Central memory CD4-positive, alpha-beta T cell (primary cell): ENCODE measurements around the gene ZNF217.
"Not testable (repeated sequence)": the region's sequence is repeated elsewhere in the genome, so short reads cannot be mapped to it uniquely, and the experiment has no call there.

ENCODE experiments used
- DNase-seq: peaks from one replicate; pipeline ENCODE4 v3.0.0; 2022

ZNF217 gene

GRCh38 chr20:53581444-53582250 is 12.0 kb downstream of the ZNF217 start:
- peak; percentile 48 for DNase-seq

GRCh38 chr20:53580376-53581111 is 13.1 kb downstream of the ZNF217 start:
- DNase-seq, result no peak

DNA sequence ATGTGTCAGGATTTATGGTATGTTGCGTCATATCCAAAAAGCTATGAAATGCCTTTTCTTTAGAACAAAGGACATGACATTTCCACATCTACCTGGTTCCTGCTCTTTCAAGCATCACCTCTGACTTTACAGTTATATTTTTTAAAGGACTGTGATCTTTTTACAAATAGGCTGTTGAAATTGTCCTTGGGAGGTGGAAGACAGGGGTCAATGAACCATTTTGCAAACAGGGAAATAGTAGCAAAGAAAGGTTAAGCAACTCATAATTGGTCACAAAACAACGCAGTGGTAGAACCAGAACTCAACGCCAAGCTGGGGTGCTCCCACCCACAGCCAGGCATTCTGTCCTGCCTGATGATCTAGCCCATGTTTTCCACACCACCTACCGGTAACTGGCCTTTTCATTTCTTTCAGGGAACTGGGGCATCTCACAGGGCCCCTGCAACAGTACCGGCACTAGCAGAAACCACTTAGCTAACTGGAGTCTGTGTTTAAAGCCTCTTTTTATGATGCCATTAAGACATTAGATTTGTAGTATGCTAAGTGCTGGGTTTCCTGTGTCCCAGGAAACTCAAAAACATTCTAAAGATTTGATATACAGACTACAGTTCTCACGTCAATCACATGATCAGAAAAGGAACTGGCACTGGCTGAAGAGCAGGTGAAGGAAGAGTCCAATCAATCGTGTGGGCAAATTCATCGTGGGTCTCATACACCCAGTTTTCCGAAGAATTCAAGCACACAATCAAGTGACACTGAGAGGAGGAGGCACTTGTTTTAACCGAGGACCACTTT is 13.9 kb downstream of the ZNF217 start:
- DNase-seq, result peak; percentile 47

- DNase-seq, result no peak
Observed at GRCh38 chr20:53579266-53579580, 14.4 kb downstream of the ZNF217 start.

DNA sequence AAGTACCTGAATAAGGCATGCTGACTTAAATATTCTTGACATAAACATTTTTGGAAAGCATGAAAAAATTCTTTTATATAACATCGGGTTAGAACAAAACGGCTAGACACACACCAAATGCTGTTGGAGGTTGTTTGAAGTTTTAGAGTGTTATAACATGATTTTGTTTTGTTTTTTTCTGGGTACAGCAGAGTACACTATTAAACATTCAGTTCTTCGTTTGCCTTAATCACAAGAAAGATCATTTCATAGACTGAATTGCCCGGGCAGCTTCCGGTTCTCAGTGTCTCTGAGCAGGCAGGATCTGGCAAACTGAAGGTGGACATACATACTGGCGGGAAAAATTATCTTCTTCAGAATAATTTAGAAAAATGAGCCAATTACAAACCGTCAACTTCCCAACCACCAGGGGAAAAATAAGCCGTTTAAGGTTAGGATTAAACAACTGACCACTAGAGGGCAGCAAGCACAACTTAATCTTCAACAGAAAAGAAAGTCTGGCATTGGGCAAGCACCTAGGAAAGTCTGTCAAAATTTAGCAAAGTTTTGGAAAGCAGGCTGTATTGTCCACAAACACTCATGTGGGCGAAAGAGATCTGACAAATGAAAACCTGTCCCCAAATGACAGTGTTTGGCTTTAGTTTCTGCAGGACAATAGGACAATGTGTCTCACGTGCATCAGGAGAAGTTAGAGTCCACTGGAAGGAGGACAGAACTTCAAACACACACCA is 15.0 kb downstream of the ZNF217 start:
- DNase-seq, result peak; percentile 78

DNA sequence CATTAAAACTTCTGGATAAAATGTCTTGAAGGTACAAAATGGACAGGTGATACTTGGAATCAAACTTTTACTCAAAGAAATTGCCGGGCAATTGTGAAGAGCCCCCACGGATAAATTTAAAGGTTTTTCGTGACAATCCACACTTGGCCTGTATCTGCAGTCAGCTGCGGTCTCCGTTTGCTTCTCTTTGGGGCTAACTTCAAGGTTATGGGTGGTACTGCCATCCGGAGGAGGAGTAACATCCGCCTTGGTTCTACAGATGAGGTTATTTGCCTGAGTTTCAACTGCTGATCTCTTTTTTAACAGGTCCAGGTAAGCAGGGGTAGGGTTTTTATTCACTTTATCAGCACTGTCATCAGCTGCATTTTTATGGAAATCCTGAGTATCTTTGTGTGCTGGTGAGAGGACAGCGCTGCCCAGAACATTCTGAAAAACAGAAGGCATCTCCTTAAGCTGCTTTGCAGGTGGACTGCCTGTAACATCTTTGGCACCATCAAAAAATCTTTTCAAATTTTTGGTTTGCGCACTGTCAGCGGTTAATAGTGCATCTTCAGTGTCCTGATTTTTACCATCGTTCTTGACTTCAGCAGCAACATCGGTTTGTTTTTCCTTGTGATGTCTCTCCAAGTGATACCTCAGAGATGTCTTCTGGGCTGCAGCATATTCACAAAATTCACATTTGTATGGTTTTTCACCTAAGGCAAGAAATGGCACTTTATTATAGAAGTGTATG is 16.9 kb downstream of the ZNF217 start:
- DNase-seq, result no peak

GRCh38 chr20:53576195-53576580 is 17.5 kb downstream of the ZNF217 start:
- DNase-seq, result no peak

GRCh38 chr20:53575481-53576194 is 18.0 kb downstream of the ZNF217 start:
- no peak for DNase-seq

DNA sequence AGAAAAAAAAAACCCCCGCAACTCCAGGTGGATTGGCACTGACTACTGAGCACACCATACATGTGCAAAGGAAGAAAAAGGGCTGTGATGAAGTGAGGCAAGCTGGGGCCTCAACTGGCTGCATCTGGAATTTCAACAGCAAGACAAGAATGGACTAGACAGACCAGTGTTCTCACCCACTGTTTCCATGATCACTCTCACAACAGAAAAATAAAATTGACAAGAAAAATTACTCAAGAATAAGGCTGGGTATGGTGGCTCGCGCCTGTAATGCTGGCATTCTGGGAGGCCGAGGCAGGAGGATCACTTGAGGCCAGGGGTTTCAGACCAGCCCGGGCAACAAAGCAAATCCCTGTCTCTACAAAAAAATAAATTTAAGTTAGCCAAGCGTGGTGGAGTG is 18.8 kb downstream of the ZNF217 start:
- no peak for DNase-seq

DNA sequence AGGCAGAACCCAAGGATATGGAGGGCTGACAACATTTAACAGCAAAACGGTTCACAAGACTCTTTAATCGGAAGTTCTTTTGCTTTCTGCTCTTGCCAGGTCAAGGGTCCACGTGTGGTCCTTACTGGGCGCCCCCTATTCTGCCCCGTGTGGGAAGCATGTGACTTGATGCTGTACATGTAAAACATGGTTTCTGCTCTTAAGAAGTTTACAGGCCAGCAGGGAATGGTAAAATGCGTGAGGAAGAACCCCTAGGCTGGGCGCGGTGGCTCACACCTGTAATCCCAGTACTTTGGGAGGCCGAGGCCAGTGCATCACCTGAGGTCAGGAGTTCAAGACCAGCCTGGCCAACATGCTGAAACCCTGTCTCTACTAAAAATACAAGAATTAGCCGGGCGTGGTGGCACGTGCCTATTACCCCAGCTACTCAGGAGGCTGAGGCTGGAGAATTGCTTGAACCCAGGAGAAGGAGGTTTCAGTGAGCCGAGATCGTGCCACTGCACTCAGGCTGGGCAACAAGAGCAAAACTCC is 19.3 kb downstream of the ZNF217 start:
- no peak for DNase-seq

GRCh38 chr20:53571555-53572286 is 21.9 kb downstream of the ZNF217 start:
- DNase-seq, result no peak

GRCh38 chr20:53570446-53571276 is 23.0 kb downstream of the ZNF217 start:
- no peak for DNase-seq

- no peak for DNase-seq
Observed at GRCh38 chr20:53569606-53570307, 23.9 kb downstream of the ZNF217 start.

DNA sequence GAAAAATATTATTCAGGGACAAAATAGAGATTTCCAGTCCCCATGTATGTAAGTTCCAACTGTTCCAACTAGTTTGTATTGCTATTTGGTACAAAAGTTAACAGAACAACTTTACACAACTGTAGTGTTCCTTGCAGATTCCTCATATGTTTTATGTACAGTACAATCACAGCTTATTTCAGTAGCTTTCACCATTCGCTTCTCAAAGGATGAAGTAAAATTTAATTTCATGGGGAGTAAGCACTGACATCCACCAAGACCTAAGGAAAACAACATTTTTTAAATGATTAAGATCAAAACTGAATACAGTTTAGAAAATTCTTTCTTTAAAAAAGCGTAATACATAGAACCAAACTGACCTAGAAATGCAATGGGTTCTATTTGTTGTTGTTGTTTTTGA is 24.6 kb downstream of the ZNF217 start:
- no peak for DNase-seq

DNA sequence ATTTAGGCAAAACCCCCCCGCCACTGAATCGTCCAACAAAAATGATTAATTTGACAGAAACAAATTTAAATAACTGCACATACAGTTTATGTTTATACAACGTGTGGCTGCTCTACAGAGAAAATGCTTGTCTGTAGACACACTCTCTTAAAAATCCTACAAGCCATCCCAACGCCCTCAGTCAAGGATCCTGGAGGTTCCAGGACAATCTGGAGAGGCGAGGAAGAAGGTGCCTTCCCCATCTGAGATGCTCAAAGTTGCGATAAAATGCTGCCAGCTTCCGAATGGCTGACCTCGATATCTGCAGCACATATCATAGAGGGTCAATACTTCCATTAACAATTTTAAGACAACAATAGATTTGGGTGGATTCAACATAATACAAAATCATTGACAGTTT is 25.3 kb downstream of the ZNF217 start:
- DNase-seq, result no peak

GRCh38 chr20:53567379-53567917 is 26.2 kb downstream of the ZNF217 start:
- DNase-seq, result no peak

DNA sequence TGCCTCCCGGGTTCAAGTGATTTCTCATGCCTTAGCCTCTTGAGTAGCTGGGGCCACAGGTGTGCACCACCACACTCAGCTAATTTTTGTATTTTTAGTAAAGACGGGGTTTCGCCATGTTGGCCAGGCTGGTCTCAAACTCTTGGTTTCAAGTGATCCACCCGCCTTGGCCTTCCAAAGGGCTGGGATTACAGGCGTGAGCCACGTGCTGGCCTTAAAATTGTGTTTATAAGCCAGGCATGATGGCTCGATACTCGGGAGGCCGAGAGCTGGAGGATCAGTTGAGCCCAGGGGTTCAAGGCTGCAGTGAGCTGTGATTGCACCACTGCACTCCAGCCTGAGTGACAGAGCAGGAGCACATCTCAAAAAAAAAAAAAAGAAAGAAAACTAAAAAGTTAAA is 27.0 kb downstream of the ZNF217 start:
- not testable (repeated sequence) for DNase-seq

DNA sequence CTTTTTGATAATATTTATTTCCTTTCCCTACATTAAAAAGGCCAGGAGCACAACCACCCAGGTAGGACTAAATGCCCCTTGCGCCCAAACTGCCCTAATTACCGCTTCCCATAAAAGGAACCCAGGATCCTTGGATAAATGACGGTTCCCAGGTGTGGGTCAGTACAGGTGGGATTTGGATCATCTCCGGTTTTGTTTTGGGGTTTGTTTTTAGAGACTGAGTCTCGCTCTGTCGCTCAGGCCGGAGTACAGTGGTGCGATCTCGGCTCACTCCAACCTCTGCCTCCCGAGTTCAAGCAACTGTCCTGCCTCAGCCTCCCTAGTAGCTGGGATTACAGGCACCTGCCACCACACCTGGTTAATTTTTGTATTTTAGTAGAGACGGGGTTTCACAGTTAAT is 28.4 kb downstream of the ZNF217 start:
- DNase-seq, result no peak
